NCI-H1048 (cell line): ENCODE measurements around the gene NRG3.

ENCODE experiments used
- DNase-seq: peaks from one replicate; lab custom pipeline; 2025; lab: John Stamatoyannopoulos, UW

The NRG3 gene

GRCh38 chr10:82221056-82221455 lies 346.1 kb downstream of the NRG3 start:
- no peak for DNase-seq

GRCh38 chr10:82221601-82222149 lies 346.7 kb downstream of the NRG3 start:
- DNase-seq = no peak

- no peak for DNase-seq
Measured at GRCh38 chr10:82228701-82229100, 353.7 kb downstream of the NRG3 start.

GRCh38 chr10:82234173-82234572 lies 359.2 kb downstream of the NRG3 start:
- no peak for DNase-seq

- no peak for DNase-seq
Measured at GRCh38 chr10:82236084-82236731, 361.2 kb downstream of the NRG3 start.

GRCh38 chr10:82238291-82238690 lies 363.3 kb downstream of the NRG3 start:
- DNase-seq = no peak

GRCh38 chr10:82240408-82240807 lies 365.4 kb downstream of the NRG3 start:
- DNase-seq = no peak

- no peak for DNase-seq
Measured at GRCh38 chr10:82242778-82243177, 367.8 kb downstream of the NRG3 start.

- no peak for DNase-seq
Measured at GRCh38 chr10:82245157-82245556, 370.2 kb downstream of the NRG3 start.

GRCh38 chr10:82245906-82246560 lies 371.0 kb downstream of the NRG3 start:
- no peak for DNase-seq

GRCh38 chr10:82249141-82249540 lies 374.1 kb downstream of the NRG3 start:
- no peak for DNase-seq

GRCh38 chr10:82251222-82251906 lies 376.4 kb downstream of the NRG3 start:
- no peak for DNase-seq

- no peak for DNase-seq
Measured at GRCh38 chr10:82252081-82252480, 377.1 kb downstream of the NRG3 start.

GRCh38 chr10:82254237-82254636 lies 379.2 kb downstream of the NRG3 start:
- DNase-seq = no peak

GRCh38 chr10:82256275-82256674 lies 381.3 kb downstream of the NRG3 start:
- DNase-seq = no peak

- DNase-seq = no peak
Measured at GRCh38 chr10:82266438-82266837, 391.4 kb downstream of the NRG3 start.

- no peak for DNase-seq
Measured at GRCh38 chr10:82267014-82267413, 392.0 kb downstream of the NRG3 start.

- DNase-seq = no peak
Measured at GRCh38 chr10:82267465-82267864, 392.5 kb downstream of the NRG3 start.

GRCh38 chr10:82267960-82268359 lies 393.0 kb downstream of the NRG3 start:
- no peak for DNase-seq

- no peak for DNase-seq
Measured at GRCh38 chr10:82277591-82277990, 402.6 kb downstream of the NRG3 start.

- no peak for DNase-seq
Measured at GRCh38 chr10:82278401-82279182, 403.6 kb downstream of the NRG3 start.

GRCh38 chr10:82282782-82283456 lies 407.9 kb downstream of the NRG3 start:
- no peak for DNase-seq
